CD4-positive, alpha-beta T cell treated with Interleukin-12 subunit alpha and Interleukin-12 subunit beta, for 1 hour (primary cell): ENCODE results near the gene BCAN.
"Not testable (repeated sequence)": the region's sequence is repeated elsewhere in the genome, so short reads cannot be mapped to it uniquely, and the experiment has no call there.

Experiments
- DNase-seq: peaks from one replicate; pipeline ENCODE4 v3.0.0-alpha.2; 2020

BCAN gene, protein sequence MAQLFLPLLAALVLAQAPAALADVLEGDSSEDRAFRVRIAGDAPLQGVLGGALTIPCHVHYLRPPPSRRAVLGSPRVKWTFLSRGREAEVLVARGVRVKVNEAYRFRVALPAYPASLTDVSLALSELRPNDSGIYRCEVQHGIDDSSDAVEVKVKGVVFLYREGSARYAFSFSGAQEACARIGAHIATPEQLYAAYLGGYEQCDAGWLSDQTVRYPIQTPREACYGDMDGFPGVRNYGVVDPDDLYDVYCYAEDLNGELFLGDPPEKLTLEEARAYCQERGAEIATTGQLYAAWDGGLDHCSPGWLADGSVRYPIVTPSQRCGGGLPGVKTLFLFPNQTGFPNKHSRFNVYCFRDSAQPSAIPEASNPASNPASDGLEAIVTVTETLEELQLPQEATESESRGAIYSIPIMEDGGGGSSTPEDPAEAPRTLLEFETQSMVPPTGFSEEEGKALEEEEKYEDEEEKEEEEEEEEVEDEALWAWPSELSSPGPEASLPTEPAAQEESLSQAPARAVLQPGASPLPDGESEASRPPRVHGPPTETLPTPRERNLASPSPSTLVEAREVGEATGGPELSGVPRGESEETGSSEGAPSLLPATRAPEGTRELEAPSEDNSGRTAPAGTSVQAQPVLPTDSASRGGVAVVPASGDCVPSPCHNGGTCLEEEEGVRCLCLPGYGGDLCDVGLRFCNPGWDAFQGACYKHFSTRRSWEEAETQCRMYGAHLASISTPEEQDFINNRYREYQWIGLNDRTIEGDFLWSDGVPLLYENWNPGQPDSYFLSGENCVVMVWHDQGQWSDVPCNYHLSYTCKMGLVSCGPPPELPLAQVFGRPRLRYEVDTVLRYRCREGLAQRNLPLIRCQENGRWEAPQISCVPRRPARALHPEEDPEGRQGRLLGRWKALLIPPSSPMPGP

DNA sequence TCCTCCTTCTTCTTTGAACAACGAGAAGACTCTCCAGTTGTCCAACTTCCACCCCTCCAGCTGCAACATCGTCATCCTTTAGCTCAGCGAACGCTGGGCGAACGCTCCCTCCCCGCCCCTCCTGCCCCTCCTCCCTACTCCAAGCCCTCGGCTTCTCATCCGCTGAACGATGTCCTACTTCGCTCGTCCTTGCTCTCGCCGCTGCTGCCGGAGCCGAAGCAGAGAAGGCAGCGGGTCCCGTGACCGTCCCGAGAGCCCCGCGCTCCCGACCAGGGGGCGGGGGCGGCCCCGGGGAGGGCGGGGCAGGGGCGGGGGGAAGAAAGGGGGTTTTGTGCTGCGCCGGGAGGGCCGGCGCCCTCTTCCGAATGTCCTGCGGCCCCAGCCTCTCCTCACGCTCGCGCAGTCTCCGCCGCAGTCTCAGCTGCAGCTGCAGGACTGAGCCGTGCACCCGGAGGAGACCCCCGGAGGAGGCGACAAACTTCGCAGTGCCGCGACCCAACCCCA is at the start of gene BCAN:
Gene BCAN (plus strand): TSS at position 357 of the 504 bp plus-strand sequence. CDS start 3,938 bp downstream, outside the sequence.
- DNase-seq = peak; percentile 23

DNA sequence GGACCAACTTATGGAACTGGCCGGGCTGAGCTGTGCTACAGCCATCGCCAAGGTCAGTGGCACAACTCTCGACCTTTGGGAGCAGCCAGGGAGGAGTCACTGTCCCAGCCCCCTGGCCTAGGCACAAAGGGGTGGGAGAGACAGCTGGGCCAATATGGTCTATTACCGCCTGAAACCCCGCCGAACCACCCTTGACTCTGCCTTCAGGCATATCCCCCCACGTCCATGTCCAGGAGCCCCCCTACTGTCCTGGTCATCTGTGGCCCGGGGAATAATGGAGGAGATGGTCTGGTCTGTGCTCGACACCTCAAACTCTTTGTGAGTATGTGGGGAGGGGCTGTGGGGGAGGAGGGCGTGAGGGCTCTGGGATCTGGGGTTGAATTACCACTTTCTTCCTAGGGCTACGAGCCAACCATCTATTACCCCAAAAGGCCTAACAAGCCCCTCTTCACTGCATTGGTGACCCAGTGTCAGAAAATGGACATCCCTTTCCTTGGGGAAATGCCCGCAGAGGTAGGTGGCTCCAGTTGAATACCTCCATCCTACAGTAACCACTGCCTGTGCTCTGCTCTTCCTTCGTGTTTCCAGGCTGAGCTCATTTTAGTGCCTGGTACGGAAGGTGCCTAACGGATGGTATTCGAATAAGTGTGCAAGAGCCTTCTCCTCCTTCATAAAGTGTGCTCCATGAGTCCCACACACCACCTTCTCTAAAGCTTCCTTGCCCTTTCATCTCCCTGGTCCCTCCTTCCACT is 49.6 kb upstream of the BCAN start:
- no peak for DNase-seq

DNA sequence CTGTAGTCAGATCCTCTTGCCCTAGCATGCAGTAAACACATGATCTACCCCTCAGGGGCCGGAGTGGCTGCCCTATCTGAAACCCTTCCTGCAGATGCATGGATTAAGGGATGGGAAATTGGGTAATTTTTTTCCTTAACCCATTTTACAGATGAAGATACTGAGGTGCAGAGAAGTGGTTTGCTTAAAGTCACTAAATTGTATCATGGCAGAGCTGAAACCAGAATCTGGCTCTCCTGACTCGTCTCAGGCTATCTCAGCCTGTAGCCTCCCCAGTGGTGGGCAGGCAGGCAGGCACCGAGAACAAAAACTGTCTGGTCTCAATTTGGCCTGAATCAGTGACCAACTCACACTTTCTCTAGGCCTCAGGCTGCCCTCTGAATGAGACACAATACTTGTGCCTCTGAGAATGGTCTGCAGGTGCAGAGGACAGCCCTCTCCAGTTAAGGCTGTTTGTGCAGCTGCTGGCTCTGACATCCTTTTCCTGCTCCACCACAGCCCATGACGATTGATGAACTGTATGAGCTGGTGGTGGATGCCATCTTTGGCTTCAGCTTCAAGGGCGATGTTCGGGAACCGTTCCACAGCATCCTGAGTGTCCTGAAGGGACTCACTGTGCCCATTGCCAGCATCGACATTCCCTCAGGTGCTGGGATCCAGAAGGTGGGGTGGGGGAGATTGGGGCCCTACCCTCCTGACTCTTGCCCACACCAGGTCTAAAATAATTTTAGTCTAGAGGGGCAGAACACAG is 48.8 kb upstream of the BCAN start:
- DNase-seq = no peak

DNA sequence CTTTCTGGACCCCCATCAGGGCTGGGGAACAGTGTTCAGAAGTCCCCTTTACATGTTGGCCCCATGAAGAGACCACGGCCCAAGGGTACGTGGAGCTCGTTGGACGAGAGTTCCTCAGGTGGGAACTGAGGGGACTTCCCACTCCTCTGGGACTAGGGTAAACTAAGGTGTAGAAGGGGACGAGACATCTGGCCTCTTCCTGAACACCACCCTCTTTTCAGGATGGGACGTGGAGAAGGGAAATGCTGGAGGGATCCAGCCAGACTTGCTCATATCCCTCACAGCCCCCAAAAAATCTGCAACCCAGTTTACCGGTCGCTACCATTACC is 48.3 kb upstream of the BCAN start:
- DNase-seq = no peak

DNA sequence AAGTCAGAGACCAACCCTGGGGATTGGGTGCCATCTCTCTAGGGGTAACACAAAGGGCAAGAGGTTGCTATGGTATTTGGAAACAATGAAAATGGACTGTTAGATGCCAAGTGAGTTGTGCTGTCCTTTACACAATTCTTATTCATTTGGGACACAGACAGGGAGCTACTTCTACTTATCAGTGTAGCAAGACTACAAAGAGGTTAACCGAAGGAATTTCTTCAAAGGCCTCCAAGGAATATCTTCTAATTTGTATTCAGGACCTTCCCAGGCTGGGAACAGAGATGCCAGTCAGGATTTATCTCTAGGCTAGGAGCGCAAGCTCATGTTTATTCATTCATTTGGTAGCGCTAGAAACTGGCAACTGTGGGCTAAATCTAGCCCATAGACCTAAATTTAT is 47.7 kb upstream of the BCAN start:
- no peak for DNase-seq

DNA sequence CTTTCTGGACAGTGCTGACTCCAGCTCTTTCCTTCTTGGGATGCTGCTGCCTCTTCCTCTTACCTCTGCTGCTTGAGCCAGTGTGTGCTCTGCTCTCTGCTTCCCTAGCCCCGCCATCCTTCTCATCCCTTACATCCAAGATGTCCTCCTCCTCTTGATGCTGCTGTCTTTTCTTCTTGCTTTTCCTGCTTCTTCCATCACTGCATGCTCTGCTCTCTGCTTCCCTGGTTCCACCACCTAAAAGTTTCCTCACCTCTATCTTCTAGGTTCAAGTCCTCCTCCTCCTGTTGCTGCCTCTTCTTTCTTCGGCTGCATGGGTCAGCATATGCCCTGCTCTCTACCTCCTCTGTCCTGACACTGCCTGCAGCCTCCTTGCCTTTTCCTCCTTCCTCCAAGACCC is 46.9 kb upstream of the BCAN start:
- no peak for DNase-seq

DNA sequence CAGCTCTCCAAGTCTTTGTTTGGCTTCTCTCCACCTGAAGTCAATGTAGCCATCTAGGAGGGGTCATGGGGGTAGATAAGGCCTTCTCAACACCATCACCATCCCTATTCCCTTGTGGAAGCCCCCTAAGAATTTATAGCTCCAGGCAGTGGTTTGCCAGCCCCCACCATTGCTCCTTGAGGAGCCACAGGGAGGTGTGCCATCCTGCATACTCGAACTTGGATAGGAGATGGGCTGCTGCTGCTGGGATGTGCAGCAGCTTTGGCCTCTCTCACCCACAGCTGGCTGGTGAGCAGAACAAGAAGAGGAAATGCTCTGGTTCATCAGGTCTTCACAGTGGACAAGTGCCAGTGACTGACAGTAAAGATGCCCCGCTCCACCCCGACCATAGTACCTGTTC is 45.5 kb upstream of the BCAN start:
- no peak for DNase-seq

DNA sequence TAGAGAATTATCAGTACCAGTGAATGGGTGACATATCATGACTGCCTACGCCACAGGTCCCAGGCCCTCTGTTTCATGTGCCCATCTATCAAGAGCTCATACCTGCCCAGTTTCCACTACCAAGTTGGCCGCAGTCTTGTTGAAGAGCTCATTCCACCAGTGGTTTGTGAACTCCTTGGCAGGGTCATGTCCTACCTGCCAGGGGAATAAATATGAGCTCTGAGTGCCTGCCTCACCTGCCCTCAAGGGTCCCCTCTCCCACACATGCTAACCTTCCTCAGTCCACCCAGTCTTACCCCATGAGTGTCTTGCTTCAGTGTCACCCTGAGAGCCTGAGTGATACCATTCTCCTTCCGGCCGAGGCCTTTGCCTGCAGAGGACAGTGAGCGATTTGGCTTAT is 43.8 kb upstream of the BCAN start:
- no peak for DNase-seq

DNA sequence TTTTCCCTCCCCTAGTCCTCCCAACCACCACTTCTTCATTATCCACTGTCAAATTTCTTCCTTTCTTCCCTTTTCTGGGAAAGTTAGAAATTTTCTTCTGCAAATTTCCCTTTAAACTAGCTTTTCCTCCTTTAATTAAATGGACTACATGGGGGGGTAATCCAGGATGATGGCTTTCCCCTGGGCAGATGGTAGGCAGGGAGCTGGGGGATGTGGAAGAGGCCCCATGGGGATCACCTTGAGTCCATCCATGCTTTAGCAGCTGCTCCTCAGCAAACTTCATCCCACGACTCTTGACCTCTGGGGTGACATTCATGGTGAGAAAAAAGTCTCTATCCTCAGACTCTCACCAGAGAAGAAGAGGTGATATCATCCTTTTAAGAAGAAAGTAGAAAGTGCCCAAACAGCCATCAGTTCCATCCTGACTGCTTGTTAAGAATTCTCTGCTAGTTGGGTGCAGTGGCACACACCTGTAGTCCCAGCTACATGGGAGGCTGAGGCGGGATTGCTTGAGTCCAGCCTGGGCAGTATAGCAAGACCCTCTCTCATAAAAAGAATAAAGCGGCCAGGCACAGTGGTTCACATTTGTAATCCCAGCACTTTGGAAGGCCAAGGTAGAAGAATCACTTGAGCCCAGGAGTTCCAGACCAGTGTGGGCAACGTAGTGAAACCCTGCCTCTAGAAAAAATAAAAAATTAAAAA is 43.0 kb upstream of the BCAN start:
- no peak for DNase-seq

DNA sequence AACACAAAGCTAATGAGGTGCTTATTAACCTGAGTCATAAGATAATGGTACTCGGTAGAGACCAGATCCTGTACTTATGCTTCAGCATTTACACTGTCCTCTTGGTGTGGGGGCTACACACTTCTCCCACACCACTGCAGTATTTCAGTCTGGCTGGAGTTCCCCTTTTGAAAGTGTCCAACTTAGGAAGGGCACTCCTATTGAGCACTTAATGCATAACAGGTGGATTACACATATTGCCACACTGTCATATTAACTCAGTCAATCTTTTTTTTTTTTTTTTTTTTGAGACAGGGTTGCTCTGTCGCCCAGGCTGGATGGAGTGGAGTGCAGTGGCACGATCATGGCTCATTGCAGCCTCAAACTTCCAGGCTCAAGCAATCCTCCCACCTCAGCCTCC is 42.1 kb upstream of the BCAN start:
- peak; percentile 45 for DNase-seq

DNA sequence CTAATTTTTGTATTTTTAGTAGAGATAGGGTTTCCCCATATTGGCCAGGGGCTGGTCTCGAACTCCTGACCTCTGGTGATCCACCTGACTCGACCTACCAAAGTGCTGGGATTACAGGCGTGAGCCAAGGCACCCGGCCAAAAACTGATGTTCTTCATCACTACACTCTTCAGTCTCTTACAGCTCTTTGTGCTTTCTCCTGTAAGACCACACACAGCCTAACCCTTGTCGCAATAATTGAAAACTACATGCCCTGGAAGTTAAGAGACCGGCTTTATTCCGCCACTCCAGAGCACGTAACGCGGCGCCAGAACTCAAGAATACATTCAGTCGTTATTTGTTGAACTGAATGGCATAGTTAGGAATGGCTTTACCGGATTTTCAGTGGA is 41.2 kb upstream of the BCAN start:
- DNase-seq = no peak

DNA sequence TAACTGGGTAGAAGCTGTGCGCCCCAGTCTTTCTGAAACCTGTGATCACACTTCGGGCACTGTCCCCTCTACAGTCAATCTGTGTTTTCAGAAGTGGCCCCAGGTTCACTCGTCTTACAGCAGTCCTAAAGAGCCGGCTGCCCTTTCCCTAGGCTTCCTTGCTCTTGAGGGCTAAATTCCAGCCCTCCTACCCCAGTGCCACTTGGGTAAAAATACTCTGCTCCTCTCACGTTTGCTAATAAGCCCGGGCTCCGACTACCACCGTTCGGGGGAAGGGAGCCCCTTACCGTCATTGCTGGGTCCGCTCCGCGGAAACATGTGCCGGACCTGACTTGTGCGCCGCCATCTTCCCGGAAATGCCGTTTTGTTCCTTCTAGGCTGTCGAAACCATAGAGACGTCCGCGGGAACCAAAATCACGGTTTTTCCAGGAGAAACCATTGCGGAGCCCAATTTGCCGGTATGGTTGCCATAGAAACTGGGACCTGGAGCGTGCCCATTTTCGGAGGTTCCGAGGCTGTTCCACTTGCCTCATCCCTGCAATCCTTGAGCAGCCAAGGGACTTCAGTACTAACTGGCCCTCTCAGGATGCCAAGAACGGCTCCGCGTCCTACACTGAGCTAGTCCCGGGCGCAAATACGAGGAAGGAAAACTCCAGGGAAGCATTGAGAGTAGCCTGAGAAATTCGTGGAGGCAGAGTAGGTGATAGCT is 40.6 kb upstream of the BCAN start, which contains the start of gene GPATCH4:
Gene GPATCH4 (minus strand): TSS at position 358 of the 709 bp plus-strand sequence.
- peak; percentile 85 for DNase-seq

DNA sequence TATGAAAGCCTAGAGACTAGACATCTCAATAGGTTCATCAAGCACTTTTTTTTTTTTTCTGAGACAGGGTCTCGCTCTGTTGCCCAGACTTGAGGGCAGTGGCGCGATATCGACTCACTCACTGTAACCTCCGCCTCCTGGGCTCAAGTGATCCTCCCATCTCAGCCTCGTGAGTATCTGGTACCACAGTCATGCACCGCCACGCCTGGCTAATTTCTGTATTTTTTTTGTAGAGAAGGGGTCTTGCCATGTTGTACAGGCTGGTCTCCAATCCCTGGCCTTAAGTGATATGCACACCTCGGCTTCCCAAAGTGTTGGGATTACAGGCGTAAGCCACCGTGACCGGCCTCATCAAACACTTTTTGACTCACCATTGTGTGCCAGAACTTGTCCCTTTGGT is 40.0 kb upstream of the BCAN start:
- DNase-seq = no peak

DNA sequence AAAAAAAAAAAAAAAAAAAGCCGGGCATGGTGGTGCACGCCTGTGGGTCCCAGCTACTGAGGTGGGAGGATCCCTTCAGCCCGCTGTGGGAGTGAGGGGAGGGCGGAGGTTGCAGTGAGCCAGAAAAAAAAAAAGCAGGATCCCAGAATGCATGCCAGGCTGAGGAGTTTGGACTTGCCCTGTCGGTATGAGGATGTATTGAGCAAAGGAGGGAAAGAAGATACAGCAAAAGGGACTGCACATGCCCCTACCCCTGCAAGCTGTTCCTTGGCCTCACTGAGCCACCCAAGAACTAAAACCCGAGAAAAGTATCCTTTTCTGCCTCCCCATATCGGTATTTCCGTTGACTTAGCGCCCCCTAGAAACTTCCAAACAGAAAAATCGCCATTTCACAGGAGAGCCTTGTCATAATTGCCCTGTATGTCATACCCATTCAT is 39.3 kb upstream of the BCAN start:
- DNase-seq = peak; percentile 31

DNA sequence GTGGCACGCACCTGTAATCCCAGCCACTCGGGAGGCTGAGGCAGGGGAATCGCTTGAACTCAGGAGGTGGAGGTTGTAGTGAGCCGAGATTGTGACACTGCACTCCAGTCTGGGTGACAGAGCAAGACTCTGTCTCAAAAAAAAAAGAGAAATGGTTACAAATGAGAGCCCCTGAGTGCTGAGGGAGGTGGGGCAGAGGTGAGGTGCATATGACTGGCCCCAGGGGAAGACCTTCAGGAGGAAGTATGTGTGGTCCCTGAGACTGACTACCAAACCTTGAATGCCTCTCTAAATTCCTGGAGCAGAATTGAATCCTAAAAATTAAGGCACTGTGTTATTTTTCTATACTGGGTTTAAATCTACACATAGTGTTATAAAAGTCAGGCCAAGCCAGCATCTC is 34.6 kb upstream of the BCAN start:
- DNase-seq = not testable (repeated sequence)

DNA sequence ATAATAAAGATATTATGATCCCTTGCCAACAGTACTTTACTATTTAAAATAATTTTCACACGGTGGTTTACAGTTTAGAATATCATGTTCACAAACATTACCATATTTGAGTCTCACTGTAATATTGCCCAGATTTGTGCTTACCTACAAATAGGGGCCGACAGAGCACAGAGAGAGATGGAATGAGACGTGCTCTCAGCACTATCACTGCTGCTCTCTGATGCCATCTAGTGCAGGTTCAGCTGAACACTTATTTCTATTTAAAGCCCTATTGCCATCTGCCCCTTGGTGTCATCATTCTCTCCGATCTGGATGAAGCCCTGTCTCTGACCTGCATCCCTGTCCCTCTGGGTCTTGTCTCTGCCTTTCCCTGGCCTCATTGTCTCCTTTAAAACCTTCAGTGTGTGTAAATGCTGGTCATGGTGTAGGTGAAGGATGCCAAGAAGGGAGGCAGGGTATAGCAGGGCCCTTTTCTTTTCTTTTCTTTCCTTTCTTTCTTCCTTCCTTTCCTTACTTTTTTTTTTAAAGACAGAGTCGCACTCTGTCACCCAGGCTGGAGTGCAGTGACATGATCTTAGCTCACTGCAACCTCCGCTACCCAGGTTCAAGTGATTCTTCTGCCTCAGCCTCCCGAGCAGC is 33.8 kb upstream of the BCAN start:
- peak; percentile 80 for DNase-seq

DNA sequence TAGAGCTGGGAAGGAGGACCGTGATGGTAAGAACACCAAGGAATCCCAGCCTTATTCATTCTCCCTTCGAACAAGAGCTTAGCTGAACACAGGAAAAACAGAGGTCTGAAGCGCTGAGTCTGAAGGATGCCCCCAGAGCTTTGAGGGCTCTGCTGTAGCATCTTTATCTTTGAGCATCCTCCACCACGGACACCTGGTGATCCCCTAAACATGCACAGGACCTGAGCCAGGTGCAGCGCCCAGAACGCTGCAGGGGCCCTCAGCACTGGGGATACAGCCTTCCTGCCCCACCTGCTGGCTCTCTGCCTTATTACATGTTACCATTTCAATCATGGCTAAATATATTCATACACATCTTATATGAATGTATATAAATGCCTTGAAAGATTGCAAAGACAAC is 32.9 kb upstream of the BCAN start:
- DNase-seq = peak; percentile 71

DNA sequence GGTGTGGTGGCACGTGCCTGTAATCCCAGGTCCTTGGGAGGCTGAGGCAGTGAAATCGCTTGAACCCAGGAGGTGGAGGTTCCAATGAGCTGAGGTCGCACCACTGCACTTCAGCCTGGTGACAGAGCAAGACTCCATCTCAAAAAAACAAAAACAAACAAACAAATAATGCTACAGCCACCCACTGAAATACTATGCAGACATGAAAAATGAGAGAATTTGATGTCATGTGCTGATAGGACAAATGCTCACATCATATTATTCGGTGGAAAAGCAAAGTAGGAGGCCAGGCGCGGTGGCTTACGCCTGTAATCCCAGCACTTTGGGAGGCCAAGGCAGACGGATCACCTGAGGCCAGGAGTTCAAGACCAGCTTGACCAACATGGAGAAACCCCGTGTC is 31.8 kb upstream of the BCAN start:
- not testable (repeated sequence) for DNase-seq

DNA sequence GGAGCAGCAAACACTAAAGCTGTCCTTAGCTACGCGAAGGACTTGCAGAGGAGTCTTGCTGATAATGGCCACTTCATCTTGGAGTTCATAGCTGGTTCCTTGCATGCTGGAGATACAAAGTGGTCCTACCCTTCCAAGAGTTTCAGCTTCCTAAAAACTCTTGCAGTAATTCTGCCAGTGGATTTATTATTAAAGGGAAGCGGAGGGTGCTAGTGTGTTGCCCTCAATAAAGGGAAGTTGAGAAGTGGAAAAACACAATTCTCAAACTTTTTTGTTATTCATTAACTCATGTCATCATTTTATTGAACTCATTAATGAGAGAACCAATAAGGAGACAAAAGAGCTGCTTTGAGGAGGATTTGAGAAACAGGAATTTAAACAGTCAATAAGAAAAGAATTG is 29.3 kb upstream of the BCAN start:
- DNase-seq = no peak

DNA sequence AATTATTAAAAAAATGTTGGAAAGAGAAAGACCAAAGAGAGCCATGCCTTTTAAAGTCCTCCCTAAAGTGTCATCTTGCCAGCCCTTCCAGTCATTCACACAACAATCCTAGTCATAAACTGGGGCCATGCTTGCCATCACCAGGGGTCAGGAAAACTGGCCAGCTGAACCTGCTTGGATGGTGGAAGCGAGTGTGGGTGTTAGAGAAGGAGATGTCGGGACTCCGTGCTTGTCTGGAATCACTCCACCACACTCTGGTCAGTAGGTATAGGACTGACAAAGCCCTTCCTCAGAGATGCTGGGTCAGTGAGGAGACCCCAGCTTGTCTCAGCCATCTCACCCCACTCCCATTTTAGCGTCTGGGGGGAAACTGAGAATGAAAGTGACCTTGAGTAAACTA is 26.0 kb upstream of the BCAN start:
- no peak for DNase-seq
